ENCODE measurements around the gene ZC3H13. TPM values are rescaled to one million over a fixed set of nuclear protein-coding genes. Genes with fewer than 3 reads are reported as not detected.

ZC3H13 gene
- total and polyA plus RNA-seq, 2 of the 8 experiments (the other 6 are each of a cell fraction or from before 2014, with no cell fraction given): 5.1 to 57.8 TPM

DNA sequence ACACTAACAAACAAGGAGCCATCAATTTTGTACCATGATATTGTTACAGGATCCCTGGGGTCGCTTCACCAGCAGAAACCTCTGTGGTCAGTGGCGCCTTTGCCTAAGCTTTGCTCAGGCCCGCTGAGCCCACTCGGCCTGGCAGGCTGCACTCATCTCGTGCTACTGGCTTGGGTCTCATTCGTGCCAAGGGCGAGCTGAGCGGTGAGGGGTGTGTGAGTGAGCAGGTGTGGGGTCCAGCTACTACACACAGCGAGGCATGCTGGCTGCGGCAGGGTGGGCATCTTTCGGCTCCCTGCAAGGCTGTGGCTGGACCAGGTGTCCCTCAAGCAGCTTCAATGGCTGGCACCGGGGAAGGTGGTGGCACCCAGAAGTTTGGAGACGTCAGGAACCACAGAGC is 33.2 kb upstream of the ZC3H13 start:
- no peak overlapping the region for H2BK12ac ChIP-seq (ENCODE audit: low read depth, low read length)
- no peak for DNase-seq (ENCODE audit: low read depth in 1 of 2, low spot score in 2 of 2)
- no peak overlapping the region for H3K14ac ChIP-seq (ENCODE audit: insufficient read length)
- WGBS, 2 experiments (ENCODE audit: extremely low coverage in 1 of 2, insufficient coverage in 1 of 2, insufficient read length in 1 of 2, insufficient replicate concordance in 2 of 2, low coverage in 1 of 2, low lambda C conversion rate in 2 of 2, missing lambda C conversion rate in 1 of 2): 87% methylated on average over 13 of the region's 13 CpGs; no CpG with 5 or more reads in 1 of the 2 experiments
- no peak overlapping the region for H4K91ac ChIP-seq (replicated peaks; ENCODE audit: insufficient read length, low read length)
- no peak overlapping the region for H2BK20ac ChIP-seq (ENCODE audit: low read length)
- no peak overlapping the region for H3K4me3 ChIP-seq (ENCODE audit: extremely low read depth in 1 of 4, insufficient read depth in 2 of 4, low read depth in 3 of 4, low read length in 4 of 4)
- no peaks in the 10 kb centered on the region for H3K23me2 ChIP-seq (ENCODE audit: low read depth, low read length)
- no peaks in the 10 kb centered on the region for H4K20me1 ChIP-seq (replicated peaks in 1 of 2; ENCODE audit: control insufficient read depth in 1 of 2, insufficient read depth in 2 of 2, low read length in 2 of 2)
- FAIRE-seq: no peak
- H3K27ac ChIP-seq (ENCODE audit: low read depth, low read length): no peak overlapping the region
- H3K27me3 ChIP-seq (replicated peaks in 1 of 4; ENCODE audit: control insufficient read depth in 3 of 4, extremely low read depth in 1 of 4, insufficient read depth in 3 of 4, low read length in 3 of 4): no peaks in the 10 kb centered on the region
- no peak overlapping the region for H4K5ac ChIP-seq (ENCODE audit: insufficient read length, low read depth, low read length)
- H3K79me2 ChIP-seq (ENCODE audit: control insufficient read depth in 1 of 2, insufficient read depth in 2 of 2, low read length in 2 of 2): no peaks in the 10 kb centered on the region
- no peak overlapping the region for H2BK120ac ChIP-seq (replicated peaks; ENCODE audit: low read depth, low read length)
- H3K79me1 ChIP-seq (ENCODE audit: low read depth, low read length): no peaks in the 10 kb centered on the region
- no peak overlapping the region for H3K18ac ChIP-seq (ENCODE audit: extremely low read depth, low read length)
- H3K9me3 ChIP-seq (ENCODE audit: insufficient read depth in 2 of 2, low read depth in 1 of 2, low read length in 1 of 2): peaks cover 0 to 7% of the 10 kb centered on the region in 2 experiments; a peak in 1 of 4 replicates
- H2AFZ ChIP-seq (ENCODE audit: low read length): no peak overlapping the region
- CTCF ChIA-PET (ENCODE audit: partially characterized antibody): interaction anchor here (1.0 to 1.1 kb wide), 3 partner anchors 9 to 40 kb away, joined by 3 to 5 read pairs (median 3); no protein-coding TSS in a partner anchor
- POLR2A ChIA-PET (ENCODE audit: partially characterized antibody): no interaction called here
- H2AK5ac ChIP-seq (ENCODE audit: low read depth, low read length): no peak overlapping the region
- no peak overlapping the region for H3K4me2 ChIP-seq (ENCODE audit: insufficient read depth in 1 of 2, low read depth in 2 of 2, low read length in 2 of 2)
- H2BK5ac ChIP-seq (ENCODE audit: low read depth, low read length): no peak overlapping the region
- H3K36me3 ChIP-seq (ENCODE audit: control insufficient read depth in 2 of 4, insufficient read depth in 4 of 4, low read length in 3 of 4): no peaks in the 10 kb centered on the region
- no peak overlapping the region for H4K8ac ChIP-seq (ENCODE audit: extremely low read depth, insufficient read depth, low read length)
- no peak overlapping the region for H2BK15ac ChIP-seq (ENCODE audit: low read length)
- H3K4me1 ChIP-seq (replicated peaks in 1 of 4; ENCODE audit: control insufficient read depth in 3 of 4, insufficient read depth in 4 of 4, low read length in 3 of 4): no peaks in the 10 kb centered on the region
- H3K4ac ChIP-seq (replicated peaks; ENCODE audit: insufficient read length, low read depth, low read length): no peak overlapping the region
- H3K23ac ChIP-seq (ENCODE audit: insufficient read length): no peak overlapping the region
- H3K56ac ChIP-seq (replicated peaks; ENCODE audit: insufficient read length, low read depth, low read length): no peak overlapping the region
- no peak overlapping the region for H3K9ac ChIP-seq (replicated peaks in 1 of 4; ENCODE audit: extremely low read depth in 1 of 4, low read depth in 3 of 4, low read length in 3 of 4)
- no peak for TF ChIP-seq TAF1 (IDR thresholded peaks at IDR 0.05; ENCODE audit: low read depth, low read length)
- TF ChIP-seq BACH1 (IDR thresholded peaks at IDR 0.05; ENCODE audit: low read length): no peak
- no peak for TF ChIP-seq FOSL1 (IDR thresholded peaks at IDR 0.05; ENCODE audit: insufficient read depth, low read depth, low read length)
- no peak for TF ChIP-seq CREB1 (IDR thresholded peaks at IDR 0.05)
- no peak for TF ChIP-seq CBX5 (IDR thresholded peaks at IDR 0.05; ENCODE audit: low read depth, low read length)
- no peak for TF ChIP-seq CHD2 (IDR thresholded peaks at IDR 0.05; ENCODE audit: low read length)
- TF ChIP-seq, protein P1, sequence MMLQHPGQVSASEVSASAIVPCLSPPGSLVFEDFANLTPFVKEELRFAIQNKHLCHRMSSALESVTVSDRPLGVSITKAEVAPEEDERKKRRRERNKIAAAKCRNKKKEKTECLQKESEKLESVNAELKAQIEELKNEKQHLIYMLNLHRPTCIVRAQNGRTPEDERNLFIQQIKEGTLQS (IDR thresholded peaks at IDR 0.05; ENCODE audit: insufficient read depth, low read depth, low read length): no peak
- TF ChIP-seq, protein P2, sequence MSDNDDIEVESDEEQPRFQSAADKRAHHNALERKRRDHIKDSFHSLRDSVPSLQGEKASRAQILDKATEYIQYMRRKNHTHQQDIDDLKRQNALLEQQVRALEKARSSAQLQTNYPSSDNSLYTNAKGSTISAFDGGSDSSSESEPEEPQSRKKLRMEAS (IDR thresholded peaks at IDR 0.05): no peak
- no peak for TF ChIP-seq GTF2F1 (IDR thresholded peaks at IDR 0.05; ENCODE audit: borderline replicate concordance, low read depth, low read length)
- no peak for TF ChIP-seq KDM1A (IDR thresholded peaks at IDR 0.05; ENCODE audit: borderline replicate concordance, low read length)
- TF ChIP-seq RNF2 (IDR thresholded peaks at IDR 0.05; ENCODE audit: borderline replicate concordance, low read depth, low read length, missing control alignments, poor library complexity, severe bottlenecking): no peak
- TF ChIP-seq CEBPB (IDR thresholded peaks at IDR 0.05; ENCODE audit: low read depth, low read length): no peak
- TF ChIP-seq, protein P3, sequence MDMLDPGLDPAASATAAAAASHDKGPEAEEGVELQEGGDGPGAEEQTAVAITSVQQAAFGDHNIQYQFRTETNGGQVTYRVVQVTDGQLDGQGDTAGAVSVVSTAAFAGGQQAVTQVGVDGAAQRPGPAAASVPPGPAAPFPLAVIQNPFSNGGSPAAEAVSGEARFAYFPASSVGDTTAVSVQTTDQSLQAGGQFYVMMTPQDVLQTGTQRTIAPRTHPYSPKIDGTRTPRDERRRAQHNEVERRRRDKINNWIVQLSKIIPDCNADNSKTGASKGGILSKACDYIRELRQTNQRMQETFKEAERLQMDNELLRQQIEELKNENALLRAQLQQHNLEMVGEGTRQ (IDR thresholded peaks at IDR 0.05; ENCODE audit: low read length): no peak

All from H1 (cell line).